ENCODE results near the gene FKBP10. TPM values are rescaled to one million over a fixed set of nuclear protein-coding genes. Genes with fewer than 3 reads are reported as not detected.

FKBP10 gene
- total and polyA plus RNA-seq, 2 donors (not counting 3 experiments of a cell fraction or from before 2014, with no cell fraction given): 168 to 377 TPM

- Histone ChIP-seq H3K79me2 (ENCODE audit: control insufficient read depth, insufficient read depth, low read length) (no peaks in the 10 kb centered on the region), H4K20me1 (replicated peaks; ENCODE audit: control insufficient read depth, extremely low read depth, insufficient read depth, low read length) (no peaks in the 10 kb centered on the region), H3K27me3 (ENCODE audit: control insufficient read depth in 2 of 2, insufficient read depth in 2 of 2, low read length in 2 of 2) (no peaks in the 10 kb centered on the region), H3K9me3 (replicated peaks; ENCODE audit: control insufficient read depth, insufficient read depth, low read length) (no peaks in the 10 kb centered on the region), H3K9ac (replicated peaks; ENCODE audit: extremely low read depth, insufficient read depth, low read length) (no peak overlapping the region), H3K4me1 (ENCODE audit: control insufficient read depth, extremely low read depth, insufficient read depth, low read length) (peaks cover 13% of the 10 kb centered on the region), H3K4me2 (ENCODE audit: insufficient read depth, low read length) (no peak overlapping the region), H3K9me1 (replicated peaks; ENCODE audit: control insufficient read depth, extremely low read depth, insufficient read depth, low read length) (no peaks in the 10 kb centered on the region), H3K27ac (ENCODE audit: insufficient read depth, low read depth, low read length) (no peak overlapping the region), H3K4me3 (replicated peaks in 1 of 3; ENCODE audit: insufficient read depth in 1 of 3, low read depth in 1 of 3, low read length in 3 of 3) (no peak overlapping the region), H2AFZ (ENCODE audit: low read depth, low read length) (no peak overlapping the region), H3K36me3 (ENCODE audit: control insufficient read depth in 2 of 2, extremely low read depth in 1 of 2, insufficient read depth in 2 of 2, low read length in 2 of 2) (peaks cover 11 to 62% of the 10 kb centered on the region in 2 experiments)
- no peak for DNase-seq (ENCODE audit: low read depth, low spot score)
- dilution Hi-C loops (cut with MboI; ENCODE audit: extremely low pct_ligation_motif_present, low sequenced_read_pairs) (no loop called here), intact Hi-C loops (cut with micrococcal nuclease) (no loop called here)
- ChIA-PET POLR2A (no interaction called here), CTCF (interaction anchor here (0.5 to 5.7 kb wide), 3 partner anchors 17 to 42 kb away, joined by 3 to 25 read pairs (median 3); partner anchors contain the start of genes JUP and P3H4)
- FAIRE-seq: no peak
- no TSS peak for BruUV-seq (replicated peaks)
- TF ChIP-seq FOS (IDR thresholded peaks at IDR 0.05; ENCODE audit: borderline replicate concordance, insufficient read depth, low read length) (no peak), POLR2AphosphoS5 (IDR thresholded peaks at IDR 0.05; ENCODE audit: insufficient read depth, low read depth, low read length) (no peak), MAX (IDR thresholded peaks at IDR 0.05; ENCODE audit: insufficient read depth, insufficient read length) (no peak), GATA2 (IDR thresholded peaks at IDR 0.05; ENCODE audit: insufficient read depth, insufficient read length, low read depth, low read length) (no peak), EZH2 (IDR thresholded peaks at IDR 0.05; ENCODE audit: borderline replicate concordance, low read depth, low read length, severe bottlenecking) (no peak), POLR2A (IDR thresholded peaks at IDR 0.05; ENCODE audit: low read depth, low read length) (no peak), CTCF (IDR thresholded peaks at IDR 0.05; ENCODE audit: extremely low read depth in 1 of 2, insufficient read depth in 1 of 2, low read depth in 1 of 2, low read length in 2 of 2) (no peak), MYC (IDR thresholded peaks at IDR 0.05; ENCODE audit: low read depth, low read length) (no peak), JUN (IDR thresholded peaks at IDR 0.05; ENCODE audit: borderline replicate concordance, insufficient read depth, insufficient read length, low read depth) (no peak)
These were observed 43.4 kb upstream of the FKBP10 start for GRCh38 chr17:41769346-41769862.
